Muscle of leg (tissue), 11 donors: ENCODE measurements around the gene COPS3. TPM values are rescaled to one million over a fixed set of nuclear protein-coding genes. Genes with fewer than 3 reads are reported as not detected.

Experiments
- DNase-seq: peaks from one replicate; pipeline ENCODE4 v3.0.0; 2013
- H3K27ac ChIP-seq: one replicate; pipeline ENCODE4 v1.5.1; 2013; ENCODE audit warnings: mild to moderate bottlenecking, low read length, control low read depth
- H3K27me3 ChIP-seq: one replicate; pipeline ENCODE4 v1.6.1; 2013; ENCODE audit warnings: low read length; ENCODE audit not compliant: control insufficient read depth, insufficient read depth
- H3K36me3 ChIP-seq: one replicate; pipeline ENCODE4 v1.6.1; 2013; ENCODE audit warnings: low read length; ENCODE audit not compliant: control insufficient read depth, insufficient read depth
- H3K4me1 ChIP-seq: one replicate; pipeline ENCODE4 v1.6.1; 2013; ENCODE audit warnings: low read length; ENCODE audit not compliant: control insufficient read depth, insufficient read depth
- H3K4me3 ChIP-seq: one replicate; pipeline ENCODE4 v1.5.1; 2013; ENCODE audit warnings: low read length, control low read depth
- H3K9me3 ChIP-seq: replicated peaks from 2 replicates; pipeline ENCODE4 v1.6.1; 2013; ENCODE audit warnings: low read depth, low read length; ENCODE audit not compliant: control insufficient read depth
- WGBS: methylation state at CpG from one replicate; pipeline ENCODE4 v1.1.5; 2013; ENCODE audit warnings: missing lambda C conversion rate; ENCODE audit not compliant: insufficient coverage; 5-methylcytosine and 5-hydroxymethylcytosine counted together
- polyA plus RNA-seq, 8 donors: library from polyadenylated mRNA; unstranded; fragments of 120-200 nt; gene quantifications; one replicate each; pipeline versions ENCODE4 v1.2.1 to v1.2.3, GENCODE V29; 2013; ENCODE audit warnings: inconsistent platforms in 1 of 8, low replicate concordance in 1 of 8; ENCODE audit not compliant: insufficient read length in 8 of 8, insufficient read depth in 1 of 8
- total RNA-seq: library from RNA; stranded (reverse); fragments of 120-200 nt; gene quantifications from one replicate; pipeline ENCODE4 v1.2.4, GENCODE V29; 2013

Gene COPS3
- total and polyA plus RNA-seq, 9 donors, result 63.0 to 80.7 (median 70.9) TPM

DNA sequence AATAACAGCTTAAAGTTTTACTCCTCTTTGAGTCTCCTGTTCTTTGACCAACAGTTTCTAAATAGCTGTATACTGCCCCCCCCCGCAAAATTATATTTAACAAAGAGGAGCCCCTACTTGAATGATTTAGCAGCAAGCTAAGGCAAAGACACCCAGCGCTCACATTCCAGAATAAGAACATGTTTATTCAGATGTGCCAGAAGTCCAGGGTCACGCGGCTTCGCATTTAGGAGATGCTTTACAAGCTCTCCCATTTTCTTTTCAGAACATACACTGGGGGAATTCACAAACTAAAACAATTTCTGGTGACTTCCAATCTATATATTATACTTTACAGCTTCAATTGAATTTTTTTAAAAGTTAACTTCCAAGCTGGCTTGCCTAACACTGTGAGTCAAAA is 80.2 kb downstream of the COPS3 start:
- Histone ChIP-seq H3K27ac (no peak overlapping the region), H3K36me3 (peaks cover 20% of the 10 kb centered on the region), H3K27me3 (no peaks in the 10 kb centered on the region), H3K4me1 (peaks cover 24% of the 10 kb centered on the region), H3K4me3 (no peak overlapping the region), H3K9me3 (no peaks in the 10 kb centered on the region)
- WGBS, result 40% methylated on average over 1 of the region's 5 CpGs
- DNase-seq, result peak; percentile 45

DNA sequence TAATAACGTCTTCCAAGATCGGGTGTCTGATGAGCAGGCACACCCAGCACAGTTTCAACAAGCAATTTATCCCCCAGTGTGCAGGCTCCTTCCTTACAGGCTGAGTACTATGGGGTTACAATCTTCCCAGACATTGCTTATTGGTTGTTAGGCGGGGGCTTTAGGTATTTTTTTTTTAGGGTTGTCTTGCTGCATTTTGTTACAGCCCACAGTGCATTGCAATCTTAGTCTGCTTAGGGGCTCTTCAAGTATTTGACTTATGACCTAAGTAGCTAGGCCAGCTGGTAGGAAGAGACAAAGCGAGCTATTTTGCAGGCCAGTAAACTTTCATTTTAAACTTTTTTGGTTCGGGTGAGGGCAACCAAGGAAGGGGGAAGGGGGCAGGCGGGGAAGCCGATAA is 80.7 kb downstream of the COPS3 start:
- Histone ChIP-seq H3K36me3 (peaks cover 20% of the 10 kb centered on the region), H3K4me1 (peaks cover 19% of the 10 kb centered on the region), H3K27me3 (no peaks in the 10 kb centered on the region), H3K27ac (no peak overlapping the region), H3K4me3 (no peak overlapping the region), H3K9me3 (no peaks in the 10 kb centered on the region)
- DNase-seq, result no peak
- WGBS, result 59% methylated on average over 6 of the region's 7 CpGs

DNA sequence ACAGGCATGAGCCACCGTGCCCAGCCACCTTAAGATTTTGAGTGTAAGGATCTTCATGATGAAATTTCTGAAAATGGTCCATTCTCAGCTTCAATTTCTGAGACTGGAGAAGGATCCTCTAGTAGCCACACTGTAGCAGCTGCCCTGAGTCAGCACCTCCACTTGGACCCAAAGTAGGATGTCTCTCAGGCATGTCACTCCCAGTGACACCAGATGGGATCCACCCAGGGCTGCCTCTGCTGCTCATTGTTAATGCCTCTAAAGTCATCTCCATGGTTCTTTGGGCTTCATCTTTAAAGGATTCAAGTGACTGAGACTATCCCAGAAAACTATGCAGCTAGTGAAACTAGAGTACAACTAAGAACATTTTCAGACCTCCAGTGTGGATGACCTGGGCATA is 82.8 kb downstream of the COPS3 start:
- 100% methylated on average over 1 of the region's 1 CpG for WGBS
- Histone ChIP-seq H3K27me3 (no peaks in the 10 kb centered on the region), H3K27ac (no peak overlapping the region), H3K4me1 (peaks cover 3% of the 10 kb centered on the region), H3K36me3 (peaks cover 18% of the 10 kb centered on the region), H3K4me3 (no peak overlapping the region), H3K9me3 (no peaks in the 10 kb centered on the region)
- DNase-seq, result no peak

DNA sequence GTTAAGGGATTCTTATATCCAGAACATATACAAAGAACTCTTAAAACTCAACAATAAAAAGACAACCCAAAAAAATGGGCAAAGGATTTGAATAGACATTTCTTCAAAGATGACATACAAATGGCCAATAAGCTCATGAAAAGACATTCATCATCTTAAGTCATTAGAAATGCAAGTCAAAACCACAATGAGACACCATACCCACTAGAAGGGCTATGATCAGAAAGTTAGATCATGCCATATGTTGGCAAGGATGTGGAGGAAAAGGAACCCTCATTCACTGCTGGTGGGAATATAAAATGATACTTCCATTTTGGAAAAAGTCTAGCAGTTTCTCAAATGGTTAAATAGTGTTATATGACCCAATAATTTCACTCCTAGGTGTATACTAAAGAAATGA is 84.3 kb downstream of the COPS3 start:
- Histone ChIP-seq H3K4me3 (no peak overlapping the region), H3K27ac (no peak overlapping the region), H3K27me3 (no peaks in the 10 kb centered on the region), H3K9me3 (no peaks in the 10 kb centered on the region), H3K36me3 (peaks cover 4% of the 10 kb centered on the region), H3K4me1 (peaks cover 5% of the 10 kb centered on the region)
- DNase-seq, result no peak

Other genes starting within 250 kb of the COPS3 start
- gene MPRIP, start 238.8 kb downstream of the COPS3 start, total RNA-seq, result 144 TPM
- gene MPRIP, start 238.8 kb downstream of the COPS3 start, polyA plus RNA-seq, result 100 to 1,000 TPM; 160 to 211 (median 200) TPM
- 3.9 TPM for gene PLD6, start 74.9 kb downstream of the COPS3 start, total RNA-seq
- gene PLD6, start 74.9 kb downstream of the COPS3 start, polyA plus RNA-seq, result 1 to 10 TPM; 3.0 to 6.0 (median 4.5) TPM
- 27.8 TPM for gene FLCN, start 44.1 kb downstream of the COPS3 start, total RNA-seq
- gene FLCN, start 44.1 kb downstream of the COPS3 start, polyA plus RNA-seq, result 10 to 100 TPM; 17.4 to 37.3 (median 22.8) TPM
- gene NT5M, start 22.1 kb upstream of the COPS3 start, total RNA-seq, result 6.5 TPM
- 10 to 100 TPM in 1 of 8 donors, 1 to 10 TPM in 7; 5.1 to 10.8 (median 6.7) TPM for gene NT5M, start 22.1 kb upstream of the COPS3 start, polyA plus RNA-seq
- 13.1 TPM for gene MED9, start 195.8 kb upstream of the COPS3 start, total RNA-seq
- 10 to 100 TPM; 13.5 to 17.6 (median 15.8) TPM for gene MED9, start 195.8 kb upstream of the COPS3 start, polyA plus RNA-seq
- 5.2 TPM for gene RASD1, start 215.1 kb upstream of the COPS3 start, total RNA-seq
- gene RASD1, start 215.1 kb upstream of the COPS3 start, polyA plus RNA-seq, result 1 to 10 TPM; 3.8 to 8.2 (median 4.8) TPM